Uterus (tissue), 2 donors: ENCODE results near the gene REN.

ENCODE experiments used
- CTCF ChIP-seq, 4 experiments: fragments of 200-600 bp in 2 of 4; fragments of 450-650 bp in 2 of 4; sonication (generic) in 2 of 4; IDR thresholded peaks; one replicate each; pipeline ENCODE4 v1.5.1; 2016 to 2019; ENCODE audit warnings: antibody characterized with exemption in 4 of 4, mild to moderate bottlenecking in 2 of 4, moderate library complexity in 1 of 4
- POLR2A ChIP-seq, 2 donors: fragments of 450-650 bp; IDR thresholded peaks; one replicate each; pipeline ENCODE4 v1.6.1; 2016; ENCODE audit warnings: antibody characterized with exemption in 2 of 2, mild to moderate bottlenecking in 1 of 2, moderate library complexity in 1 of 2

DNA sequence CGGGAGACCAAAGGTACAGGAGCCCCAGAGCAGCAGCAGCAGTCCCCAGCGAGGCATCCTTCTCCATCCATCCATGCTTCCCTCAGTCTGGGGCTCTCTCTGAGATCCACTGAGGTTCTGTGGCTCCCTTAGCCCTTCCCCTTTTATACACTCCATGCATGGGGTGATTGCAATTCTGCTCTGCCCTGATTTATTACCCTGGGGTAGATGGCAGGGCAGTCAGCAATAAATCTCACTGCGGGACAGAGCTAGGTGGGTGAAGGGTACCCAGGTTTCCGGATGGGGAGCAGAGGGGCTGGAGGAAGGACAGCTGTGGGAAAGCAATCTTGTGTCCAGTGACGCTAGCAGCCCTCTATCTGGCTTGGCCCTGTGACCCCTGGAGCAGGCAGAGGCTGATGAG, at the start of gene REN:
- no peak for TF ChIP-seq CTCF (IDR thresholded peaks at IDR 0.05)
- no peak for TF ChIP-seq POLR2A (IDR thresholded peaks at IDR 0.05)
